Mucosa of descending colon (tissue), 3 donors: ENCODE measurements around the gene CCDC102B. TPM values are rescaled to one million over a fixed set of nuclear protein-coding genes. Genes with fewer than 3 reads are reported as not detected.

Source experiments
- ATAC-seq: fragments of 200-7000 bp; cut with Tn5 transposase; one replicate; pipeline ENCODE4 v1.9.1; 2020; ENCODE audit warnings: mild to moderate bottlenecking, moderate library complexity
- DNase-seq, 3 donors: peaks; one replicate each; pipeline ENCODE4 v3.0.0-alpha.2; 2020
- H3K36me3 ChIP-seq: fragments of 200-600 bp; one replicate; pipeline ENCODE4 v1.8.0; 2021; ENCODE audit warnings: low read depth, mild to moderate bottlenecking
- H3K4me1 ChIP-seq: fragments of 200-600 bp; one replicate; pipeline ENCODE4 v1.8.0; 2021; ENCODE audit warnings: low read depth, mild to moderate bottlenecking
- H3K4me3 ChIP-seq: fragments of 200-600 bp; one replicate; pipeline ENCODE4 v1.8.0; 2021; ENCODE audit warnings: mild to moderate bottlenecking
- H3K9me3 ChIP-seq: fragments of 200-600 bp; one replicate; pipeline ENCODE4 v1.8.0; 2021; ENCODE audit warnings: mild to moderate bottlenecking
- CTCF ChIP-seq: fragments of 200-600 bp; IDR thresholded peaks from one replicate; pipeline ENCODE4 v1.8.0; 2022; ENCODE audit warnings: antibody characterized with exemption, mild to moderate bottlenecking
- intact Hi-C, 2 donors: fragments of 100-400 bp; cut with DNase I in 1 of 2; cut with micrococcal nuclease in 1 of 2; formaldehyde crosslinking; loops; one replicate each; pipeline versions ENCODE4 v1.11.0 to v1.11.1; 2022; cut with DNase I, micrococcal nuclease
- total RNA-seq, 3 donors: library from RNA; stranded (reverse); fragmentation: NEBNext Ultra II Directional in 2 of 3; extraction: Animal tissue kit (Norgen Biotek cat#: 25700) in 2 of 3; gene quantifications; one replicate each; pipeline versions ENCODE4 v1.2.1 to v1.2.4, GENCODE V29; 2021 to 2023
- donor health status: DM: no; HTN: no; CAD: no; lungs with moderate emphysema.
- donor health status: DM: no; HTN: no; CAD: no.
- donor health status: DM: no; HTN: yes; CAD: no.

CCDC102B gene
- total RNA-seq, 3 donors from 2014 or later = 3.0 to 4.5 (median 4.3) TPM

GRCh38 chr18:68979737-68980136 lies 181.9 kb downstream of the CCDC102B start:
- no peaks in the 10 kb centered on the region for H3K4me1 ChIP-seq
- H3K4me3 ChIP-seq = no peak overlapping the region
- intact Hi-C loops = no loop called here
- H3K36me3 ChIP-seq = no peaks in the 10 kb centered on the region
- TF ChIP-seq CTCF = no peak
- H3K9me3 ChIP-seq = no peaks in the 10 kb centered on the region
- ATAC-seq (no peak), DNase-seq (no peak)

GRCh38 chr18:68983126-68983525 lies 185.2 kb downstream of the CCDC102B start:
- H3K4me1 ChIP-seq = no peaks in the 10 kb centered on the region
- ATAC-seq = no peak
- TF ChIP-seq CTCF = no peak
- H3K4me3 ChIP-seq = no peak overlapping the region
- no peaks in the 10 kb centered on the region for H3K36me3 ChIP-seq
- H3K9me3 ChIP-seq = no peaks in the 10 kb centered on the region
- intact Hi-C loops = no loop called here
- no peak for DNase-seq

- ATAC-seq (no peak), DNase-seq (no peak)
- H3K9me3 ChIP-seq = no peaks in the 10 kb centered on the region
- intact Hi-C loops = no loop called here
- no peaks in the 10 kb centered on the region for H3K36me3 ChIP-seq
- H3K4me1 ChIP-seq = no peaks in the 10 kb centered on the region
- no peak for TF ChIP-seq CTCF
- H3K4me3 ChIP-seq = no peak overlapping the region
These were observed 186.5 kb downstream of the CCDC102B start for GRCh38 chr18:68984342-68984741.

GRCh38 chr18:68985172-68985820 lies 187.4 kb downstream of the CCDC102B start:
- no peaks in the 10 kb centered on the region for H3K4me1 ChIP-seq
- DNase-seq = no peak
- H3K36me3 ChIP-seq = no peaks in the 10 kb centered on the region
- intact Hi-C loops = no loop called here
- ATAC-seq = no peak
- no peak for TF ChIP-seq CTCF
- H3K4me3 ChIP-seq = no peak overlapping the region
- no peaks in the 10 kb centered on the region for H3K9me3 ChIP-seq

GRCh38 chr18:68991286-68991685 lies 193.4 kb downstream of the CCDC102B start:
- no peak for ATAC-seq
- intact Hi-C loops = no loop called here

More at GRCh38 chr18:68991286-68991685, 193.4 kb downstream of the CCDC102B start:
- no peak overlapping the region for H3K4me3 ChIP-seq
- H3K36me3 ChIP-seq = no peaks in the 10 kb centered on the region
- no peak for DNase-seq
- no peak for TF ChIP-seq CTCF
- no peaks in the 10 kb centered on the region for H3K4me1 ChIP-seq
- no peaks in the 10 kb centered on the region for H3K9me3 ChIP-seq
